HepG2 (cell line): ENCODE measurements around the gene IFT52. TPM values are rescaled to one million over a fixed set of nuclear protein-coding genes. Genes with fewer than 3 reads are reported as not detected.

ENCODE experiments used
- ATAC-seq: fragments of 200-7000 bp; cut with Tn5 transposase; 3 replicates; pipeline ENCODE4 v1.9.1; 2020; ENCODE audit warnings: mild to moderate bottlenecking, moderate library complexity
- BruUV-seq: library from RNA; stranded (reverse); fragments of 400-500 nt; replicated peaks from 2 replicates; lab custom pipeline; 2021; lab: Mats Ljungman, UMichigan
- CTCF ChIA-PET: fragments of 300-600 bp; formaldehyde crosslinking; extraction: SDS; loops from one replicate; lab custom pipeline; 2021; ENCODE audit warnings: low total read pairs, inconsistent platforms, low intra/inter-chr PET ratio; lab: Yijun Ruan, JAX
- POLR2A ChIA-PET: fragments of 350-600 bp; sonication (Branson Sonifier 250); formaldehyde crosslinking; loops from one replicate; lab custom pipeline; 2020; ENCODE audit warnings: antibody characterized with exemption, inconsistent platforms; lab: Yijun Ruan, JAX
- DNase-seq: peaks from one replicate; pipeline ENCODE4 v3.0.0-alpha.2; 2015; ENCODE audit warnings: low spot score
- FAIRE-seq: peaks from 3 replicates; lab custom pipeline; 2011; peaks lifted over from hg19 to GRCh38; lab: Jason Lieb, UNC
- H2AFZ ChIP-seq: one replicate; pipeline ENCODE4 v1.6.1; 2011; ENCODE audit warnings: low read length, inconsistent platforms
- H3K27ac ChIP-seq: fragments of 300-600 bp; 3 replicates; pipeline ENCODE4 v1.8.0; 2011; ENCODE audit warnings: mixed run types, mild to moderate bottlenecking, mixed read lengths, low read length, inconsistent platforms; ENCODE audit not compliant: insufficient read depth; ENCODE audit errors: extremely low read length
- H3K27me3 ChIP-seq, 2 experiments: fragments of 200-600 bp in 1 of 2; 2 replicates in 1 of 2; 3 replicates in 1 of 2; pipeline versions ENCODE4 v1.6.0 to v1.8.0; 2011; ENCODE audit warnings: low read length in 2 of 2, mild to moderate bottlenecking in 2 of 2, moderate library complexity in 2 of 2, inconsistent platforms in 1 of 2; ENCODE audit not compliant: insufficient read depth in 2 of 2, control insufficient read depth in 1 of 2
- H3K36me3 ChIP-seq, 2 experiments: fragments of 200-600 bp in 1 of 2; replicated peaks in 1 of 2; 2 replicates in 1 of 2; 3 replicates in 1 of 2; pipeline versions ENCODE4 v1.5.1 to v1.8.0; 2011; ENCODE audit warnings: low read length in 2 of 2, inconsistent platforms in 1 of 2; ENCODE audit not compliant: insufficient read depth in 2 of 2, control insufficient read depth in 1 of 2
- H3K4me1 ChIP-seq: 2 replicates; pipeline ENCODE4 v1.5.1; 2012; ENCODE audit warnings: low read length, inconsistent platforms; ENCODE audit not compliant: insufficient read depth
- H3K4me2 ChIP-seq: 2 replicates; pipeline ENCODE4 v1.6.0; 2011; ENCODE audit warnings: low read depth, low read length, inconsistent platforms
- H3K4me3 ChIP-seq, 3 experiments: fragments of 200-600 bp in 1 of 3; sonication (generic), shearing (Covaris generic) in 1 of 3; replicated peaks in 1 of 3; 2 replicates each; pipeline ENCODE4 v1.5.1; 2011 to 2016; ENCODE audit warnings: low read length in 3 of 3, inconsistent platforms in 2 of 3, low read depth in 2 of 3, mild to moderate bottlenecking in 2 of 3, control low read depth in 1 of 3, mixed read lengths in 1 of 3; ENCODE audit not compliant: insufficient read depth in 1 of 3
- H3K79me2 ChIP-seq: one replicate; pipeline ENCODE4 v1.6.1; 2011; ENCODE audit warnings: low read length, inconsistent platforms; ENCODE audit not compliant: insufficient read depth
- H3K9ac ChIP-seq: 2 replicates; pipeline ENCODE4 v1.6.0; 2011; ENCODE audit warnings: mild to moderate bottlenecking, low read depth, low read length, inconsistent platforms; ENCODE audit not compliant: insufficient read depth
- H3K9me3 ChIP-seq: 2 replicates; pipeline ENCODE4 v1.5.1; 2012; ENCODE audit warnings: mild to moderate bottlenecking, low read length
- H4K20me1 ChIP-seq: 2 replicates; pipeline ENCODE4 v1.6.0; 2011; ENCODE audit warnings: inconsistent platforms, mild to moderate bottlenecking, low read length, moderate library complexity; ENCODE audit not compliant: insufficient read depth
- CSRNP1 ChIP-seq: sonication (generic); formaldehyde crosslinking; IDR thresholded peaks from 2 replicates; pipeline ENCODE4 v1.8.1; 2023; ENCODE audit warnings: mild to moderate bottlenecking, missing genetic modification reagents
- FOXP4 ChIP-seq: sonication (generic); formaldehyde crosslinking; IDR thresholded peaks from 2 replicates; pipeline ENCODE4 v1.4.0; 2020; ENCODE audit warnings: missing genetic modification reagents
- GATA4 ChIP-seq: sonication (generic); IDR thresholded peaks from 2 replicates; pipeline ENCODE4 v1.6.1; 2016; ENCODE audit warnings: antibody characterized with exemption, low read depth, borderline replicate concordance
- GFI1 ChIP-seq: sonication (generic); formaldehyde crosslinking; IDR thresholded peaks from 2 replicates; pipeline ENCODE4 v1.5.0; 2020; ENCODE audit warnings: missing genetic modification reagents, mild to moderate bottlenecking, borderline replicate concordance
- LCORL ChIP-seq, 2 experiments: fragments of 450-650 bp in 1 of 2; sonication (generic) in 1 of 2; formaldehyde crosslinking in 1 of 2; IDR thresholded peaks; 2 replicates each; pipeline versions ENCODE4 v1.5.0 to v1.6.1; 2017 to 2020; ENCODE audit warnings: antibody characterized with exemption in 1 of 2, missing genetic modification reagents in 1 of 2
- MTERF4 ChIP-seq: sonication (generic); formaldehyde crosslinking; IDR thresholded peaks from 2 replicates; pipeline ENCODE4 v1.8.0; 2023; ENCODE audit warnings: mild to moderate bottlenecking, missing genetic modification reagents
- POGZ ChIP-seq: sonication (generic); formaldehyde crosslinking; IDR thresholded peaks from 2 replicates; pipeline ENCODE4 v1.4.0; 2020; ENCODE audit warnings: mild to moderate bottlenecking, missing genetic modification reagents
- SOX5 ChIP-seq: IDR thresholded peaks from 2 replicates; pipeline ENCODE4 v1.6.1; 2016; ENCODE audit warnings: borderline replicate concordance
- TBX3 ChIP-seq: fragments of 450-650 bp; IDR thresholded peaks from 2 replicates; pipeline ENCODE4 v1.6.1; 2017; ENCODE audit warnings: antibody characterized with exemption, mild to moderate bottlenecking, inconsistent platforms, borderline replicate concordance
- ZNF607 ChIP-seq: sonication (generic); formaldehyde crosslinking; IDR thresholded peaks from 2 replicates; pipeline ENCODE4 v1.5.1; 2020; ENCODE audit warnings: missing genetic modification reagents, mild to moderate bottlenecking, borderline replicate concordance
- ZNF629 ChIP-seq: sonication (generic); formaldehyde crosslinking; conservative IDR thresholded peaks from 2 replicates; pipeline ENCODE4 v1.5.0; 2020; ENCODE audit warnings: missing genetic modification reagents
- ZNF781 ChIP-seq: sonication (generic); formaldehyde crosslinking; IDR thresholded peaks from 2 replicates; pipeline ENCODE4 v1.5.1; 2020; ENCODE audit warnings: borderline replicate concordance, mild to moderate bottlenecking, missing genetic modification reagents; ENCODE audit errors: not compliant biosample characterization
- WGBS: methylation state at CpG from one replicate; pipeline ENCODE4 v1.1.6; 2017; ENCODE audit warnings: low lambda C conversion rate; 5-methylcytosine and 5-hydroxymethylcytosine counted together
- in situ Hi-C: cut with HindIII; loops from 2 replicates; pipeline ENCODE4 v1.10.0; 2017; ENCODE audit warnings: low pct_unique_long_range_greater_than_20kb; ENCODE audit not compliant: extremely low pct_ligation_motif_present
- intact Hi-C: fragments of 100-400 bp; cut with micrococcal nuclease; formaldehyde crosslinking; loops from one replicate; pipeline ENCODE4 v1.10.0; 2022; ENCODE audit not compliant: unreplicated experiment
- polyA plus RNA-seq, 8 experiments: library from polyadenylated mRNA; depleted of rRNA in 3 of 8; stranded (reverse) in 7 of 8; unstranded in 1 of 8; fragments of >200 nt; fragmentation: Illumina TruSeq in 4 of 8; extraction: Trizol in 4 of 8; gene quantifications; 2 replicates each; pipeline versions ENCODE4 v1.2.1 to v1.2.3, GENCODE V29; 2011 to 2016; ENCODE audit warnings: low read depth in 4 of 8, missing spikeins in 1 of 8, mixed read lengths in 1 of 8; ENCODE audit not compliant: insufficient read depth in 1 of 8
- total RNA-seq, 5 experiments: library from RNA; depleted of rRNA; stranded (reverse); fragments of >200 nt; fragmentation: Illumina TruSeq; extraction: Trizol; gene quantifications; 2 replicates each; pipeline ENCODE4 v1.2.3, GENCODE V29; 2016; ENCODE audit warnings: low read depth in 1 of 5

Gene IFT52
- total and polyA plus RNA-seq, 2 of the 13 experiments (the other 11 are each of a cell fraction or from before 2014, with no cell fraction given), result 48.0 to 64.0 TPM

GRCh38 chr20:43665466-43666176 lies 74.9 kb downstream of the IFT52 start (continued):
- TF ChIP-seq FOXP4 (CRISPR knock-in tag) (0 out of 2 replicates have a peak, but pooled peaks have one; percentile 17), GFI1 (CRISPR knock-in tag) (peak; percentile 93), MTERF4 (CRISPR knock-in tag) (0 out of 2 replicates have a peak, but pooled peaks have one; percentile 50)

GRCh38 chr20:43666376-43667328 lies 75.9 kb downstream of the IFT52 start, which contains the start of gene MYBL2:
Gene MYBL2 (plus strand): TSS chr20:43667114. CDS start chr20:43667284, 170 bp downstream.
- Histone ChIP-seq H3K4me1 (peaks cover 54% of the 10 kb centered on the region), H4K20me1 (no peaks in the 10 kb centered on the region), H3K4me2 (peak within 1 kb of the TSS; percentile 95), H2AFZ (peak within 1 kb of the TSS; percentile 86), H3K9ac (peak within 1 kb of the TSS; percentile 67), H3K4me3 (peak within 1 kb of the TSS; percentile 63 to 86 (median 70)), H3K27me3 (no peaks in the 10 kb centered on the region; a peak in 1 of 5 replicates), H3K79me2 (no peaks in the 10 kb centered on the region), H3K36me3 (0 out of 5 replicates have a peak, but pooled peaks cover 0 to 2% of the 10 kb centered on the region in 2 experiments), H3K27ac (no peak within 1 kb of the TSS), H3K9me3 (no peaks in the 10 kb centered on the region)
- in situ Hi-C loops, result no loop called here
- intact Hi-C loops, result loop anchor here (10.0 kb wide), 1 partner anchor 538 kb away; no protein-coding TSS in a partner anchor
- ATAC-seq (peak; percentile 92), DNase-seq (peak; percentile 70), FAIRE-seq (no peak)
- ChIA-PET CTCF (no interaction called here), POLR2A (interaction anchor here (0.9 to 4.3 kb wide), 4 partner anchors 36 to 209 kb away, joined by 4 to 22 read pairs (median 6); partner anchors contain the start of genes IFT52, SGK2 and SRSF6)
- BruUV-seq, result no TSS peak
- 16% methylated on average over 63 of the region's 90 CpGs for WGBS
- TF ChIP-seq POGZ (0 out of 2 replicates have a peak, but pooled peaks have one; percentile 61), TBX3 (no peak), ZNF607 (peak; percentile 55; the same call in 1 of the 2 replicates), LCORL (IDR thresholded peaks at IDR 0.05) (no peak), LCORL (CRISPR knock-in tag; IDR thresholded peaks at IDR 0.05) (peak; percentile 47; the same call in 1 of the 2 replicates), ZNF781 (peak; percentile 6), SOX5 (CRISPR knock-in tag) (no peak), CSRNP1 (CRISPR knock-in tag) (peak; percentile 68; the same call in 1 of the 2 replicates), GATA4 (0 out of 2 replicates have a peak, but pooled peaks have one; percentile 23), ZNF629 (CRISPR knock-in tag) (no peak)
